ENCODE results near the gene ACO2.
"Not testable (repeated sequence)": the region's sequence is repeated elsewhere in the genome, so short reads cannot be mapped to it uniquely, and the experiment has no call there.

The ACO2 gene

DNA sequence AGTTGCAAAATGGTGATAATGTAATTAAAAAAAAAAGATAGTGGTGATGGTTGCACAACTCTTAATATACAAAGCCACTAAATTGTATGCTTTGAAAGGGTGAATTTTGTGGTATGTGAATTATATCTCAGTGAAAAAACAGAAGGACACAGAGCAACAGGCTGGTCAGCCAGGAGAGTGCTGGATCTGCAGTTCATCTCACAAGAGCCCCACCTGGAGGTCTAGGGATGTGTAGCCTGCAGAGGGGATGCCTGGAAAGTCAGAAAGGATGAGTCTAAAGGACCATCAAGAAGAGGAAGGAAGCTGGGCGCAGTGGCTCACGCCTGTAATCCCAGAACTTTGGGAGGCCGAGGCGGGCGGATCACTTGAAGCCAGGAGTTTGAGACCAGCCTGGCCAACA is 66.3 kb downstream of the ACO2 start:
- DNase-seq (ENCODE audit: low read depth, low spot score), result no peak
- H3K27ac ChIP-seq, result no peak overlapping the region

DNA sequence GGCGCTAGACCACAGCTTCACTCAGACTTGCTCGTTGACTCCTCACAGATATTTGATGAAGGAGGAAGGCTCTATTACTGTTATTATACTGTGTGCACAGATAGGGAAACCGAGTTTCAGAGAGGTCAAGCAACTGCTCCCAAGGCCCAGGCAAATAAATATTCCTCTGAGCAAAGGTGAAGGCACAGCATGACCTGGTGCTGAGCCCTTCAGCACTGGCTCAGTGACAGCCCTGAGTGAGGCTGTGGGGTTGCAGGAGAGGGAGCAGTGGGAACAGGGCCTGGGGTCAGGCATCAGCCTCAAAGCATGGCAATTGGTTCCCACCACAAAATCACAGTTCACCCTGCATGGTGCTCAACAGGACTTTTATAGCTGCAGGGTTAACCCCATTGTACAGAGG is 68.3 kb downstream of the ACO2 start:
- H3K27ac ChIP-seq, result no peak overlapping the region
- no peak for DNase-seq (ENCODE audit: low read depth, low spot score)

DNA sequence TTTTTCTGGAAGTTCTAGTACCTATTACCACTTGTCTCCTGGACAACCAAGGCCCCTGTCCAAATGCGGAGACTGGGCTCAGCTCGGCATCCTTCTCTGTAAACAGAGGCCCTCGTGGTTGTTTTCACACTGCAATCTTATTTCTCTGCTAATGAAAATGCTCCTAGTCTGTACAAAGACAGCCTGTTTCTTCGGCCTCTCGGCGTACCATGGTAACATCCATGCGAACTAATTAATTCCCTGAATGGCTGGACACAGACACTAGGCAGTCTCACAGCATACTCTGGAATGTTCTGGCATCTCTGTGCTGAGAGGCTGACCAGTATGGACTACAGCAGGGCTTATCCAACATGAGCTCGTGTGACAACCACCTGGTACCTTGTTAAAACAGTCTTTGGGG is 69.7 kb downstream of the ACO2 start:
- H3K27ac ChIP-seq, result no peak overlapping the region
- DNase-seq (ENCODE audit: low read depth, low spot score), result no peak

DNA sequence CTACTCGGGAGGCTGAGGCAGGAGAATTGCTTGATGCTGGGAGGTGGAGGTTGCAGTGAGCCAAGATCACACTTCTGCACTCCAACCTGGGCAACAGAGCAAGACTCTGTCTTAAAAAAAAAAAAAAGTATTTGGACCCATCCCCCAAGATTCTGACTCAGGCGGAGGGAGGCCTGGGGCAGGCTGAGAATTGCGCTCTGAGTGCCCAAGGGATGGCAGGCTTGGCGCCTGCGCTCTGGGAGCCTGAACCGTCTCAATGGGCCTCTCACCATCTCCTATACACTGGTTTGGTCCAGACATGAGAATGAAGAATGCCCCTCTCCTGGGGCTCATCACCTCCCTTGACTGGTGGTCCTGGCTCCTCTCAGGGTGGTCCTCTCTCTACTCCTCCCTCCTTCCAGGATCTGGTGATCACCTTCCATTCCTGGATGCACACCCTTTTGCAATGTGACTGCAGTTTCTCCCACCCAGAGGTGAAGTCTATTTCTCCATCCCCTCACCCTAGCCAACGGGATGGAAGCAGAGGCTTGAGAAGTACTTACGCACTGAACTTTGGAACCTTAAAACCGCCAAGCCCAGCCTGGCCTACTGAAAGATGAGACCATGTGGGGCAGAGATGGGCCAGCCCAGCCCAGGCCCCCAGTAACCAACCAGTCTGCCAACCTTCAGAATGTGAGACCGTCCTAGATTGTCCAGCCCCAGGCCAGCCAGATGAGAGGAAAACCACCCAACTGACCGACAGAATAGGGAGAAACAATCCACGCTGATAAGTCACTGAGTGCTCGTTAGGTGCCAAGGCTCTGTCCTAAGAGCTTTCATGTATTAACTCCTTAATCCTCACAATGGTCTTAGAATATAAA is 70.5 kb downstream of the ACO2 start:
- H3K27ac ChIP-seq, result no peak overlapping the region
- no peak for DNase-seq (ENCODE audit: low read depth, low spot score)

DNA sequence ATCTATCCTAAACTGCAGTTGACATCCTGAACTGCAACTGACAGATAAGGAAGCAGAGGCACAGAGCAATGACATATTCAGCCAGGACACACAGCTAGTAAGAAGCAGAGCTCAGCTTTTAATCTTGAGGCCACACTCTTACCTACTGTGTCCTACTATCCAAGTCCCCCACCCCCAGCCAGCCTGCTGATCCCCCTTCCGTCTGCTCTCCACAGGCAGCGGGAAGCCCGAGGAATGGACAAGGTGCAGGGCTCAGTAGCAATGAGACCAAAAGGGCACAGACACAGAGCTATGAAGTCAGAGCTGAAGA is 71.0 kb downstream of the ACO2 start:
- no peak for DNase-seq (ENCODE audit: low read depth, low spot score)

DNA sequence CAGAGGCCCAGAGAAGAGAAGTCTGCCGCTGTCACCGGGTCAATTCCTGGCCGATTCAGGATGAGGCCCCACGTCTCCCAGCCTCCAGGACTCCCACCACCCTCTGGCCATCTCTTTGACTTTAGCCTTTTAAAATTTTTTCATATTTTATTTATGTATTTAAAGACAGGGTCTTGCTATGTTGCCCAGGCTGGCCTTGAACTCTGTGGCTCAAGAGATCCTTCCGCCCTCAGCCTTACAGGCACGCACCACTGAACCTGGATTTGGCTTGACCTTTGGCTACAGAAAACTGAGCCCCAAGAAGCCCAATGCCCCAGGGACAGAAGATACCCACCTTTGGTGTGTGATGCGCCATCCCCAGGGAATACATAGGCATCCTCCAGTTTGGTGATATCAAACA is 71.4 kb downstream of the ACO2 start:
- H3K27ac ChIP-seq, result no peak overlapping the region
- DNase-seq (ENCODE audit: low read depth, low spot score), result no peak

More for the DNA sequence above, 71.0 kb downstream of the ACO2 start:
- H3K27ac ChIP-seq, result no peak overlapping the region

DNA sequence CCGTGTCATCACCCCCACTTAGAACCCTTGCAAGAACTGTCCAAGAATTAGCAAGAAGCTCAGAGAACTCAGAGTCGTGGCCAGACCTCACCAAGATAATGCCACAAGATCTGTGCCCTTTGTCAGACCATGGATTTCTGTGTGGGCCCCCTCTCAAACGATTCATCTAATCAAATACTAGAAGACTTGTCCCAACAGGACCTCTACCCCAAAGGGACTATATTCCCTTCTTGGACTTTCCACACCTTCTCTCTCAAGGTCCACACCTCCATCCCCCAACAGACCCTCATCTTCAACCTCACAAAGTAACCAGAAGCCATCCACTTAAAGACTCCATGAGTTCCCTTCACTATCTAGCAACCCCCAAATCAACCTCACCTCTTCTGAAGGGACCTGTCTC is 72.6 kb downstream of the ACO2 start:
- no peak overlapping the region for H3K27ac ChIP-seq
- DNase-seq (ENCODE audit: low read depth, low spot score), result no peak

DNA sequence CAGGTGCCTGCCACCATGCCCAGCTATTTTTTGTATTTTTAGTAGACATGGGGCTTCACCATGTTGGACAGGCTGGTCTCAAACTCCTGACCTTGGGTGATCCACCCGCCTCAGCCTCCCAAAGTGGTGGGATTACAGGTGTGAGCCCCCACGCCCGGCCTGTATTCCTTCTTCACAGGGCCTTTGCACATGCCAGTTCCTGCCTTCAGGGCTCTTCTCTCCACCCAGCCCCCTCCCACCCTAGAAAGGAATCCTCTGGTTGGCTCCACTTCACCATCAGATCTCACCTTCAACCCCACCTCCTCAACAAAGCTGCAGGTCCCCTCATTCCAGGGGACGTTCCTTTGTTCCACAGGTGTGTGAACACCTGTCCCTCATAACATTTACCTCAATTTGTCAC is 73.3 kb downstream of the ACO2 start:
- H3K27ac ChIP-seq, result no peak overlapping the region
- no peak for DNase-seq (ENCODE audit: low read depth, low spot score)

DNA sequence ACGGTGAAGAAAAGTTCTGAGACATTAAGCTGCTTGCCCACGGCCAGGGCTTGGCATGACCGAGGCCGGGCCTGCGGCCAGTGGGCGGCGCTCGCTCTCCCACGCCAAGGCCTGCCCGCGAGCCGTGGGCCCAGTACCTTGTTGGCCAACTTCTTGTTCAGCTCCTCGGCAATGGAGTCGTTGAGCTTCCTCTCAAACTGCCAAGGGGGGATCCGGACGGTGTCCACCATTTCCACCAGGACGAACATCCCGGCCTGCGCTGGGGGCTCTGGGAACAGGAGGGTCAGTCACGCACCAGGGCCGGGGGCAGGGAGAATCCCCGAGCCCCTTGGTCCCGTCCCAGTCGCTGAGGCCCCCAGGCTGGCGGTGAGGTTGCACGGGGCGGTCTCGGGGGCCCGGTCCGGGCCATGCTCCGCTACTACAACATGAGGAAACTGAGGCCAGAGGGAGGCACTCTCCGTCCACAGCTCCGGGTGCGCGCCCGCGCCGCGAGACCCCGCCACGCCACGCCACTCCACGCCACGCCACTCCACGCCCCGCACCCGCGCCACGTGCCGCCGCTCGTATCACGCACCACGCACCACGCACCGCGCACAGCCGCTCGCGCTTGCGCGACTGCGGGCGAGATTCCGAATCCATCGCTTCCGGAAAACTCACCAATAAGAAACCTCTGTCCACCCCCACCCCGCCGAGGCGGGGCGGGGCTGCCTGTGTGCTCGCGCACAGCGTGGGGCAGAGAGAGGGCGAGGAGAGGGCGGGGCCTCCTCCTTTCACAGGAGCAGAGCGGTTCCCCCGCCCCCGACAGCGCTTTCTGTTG is 75.1 kb downstream of the ACO2 start, which contains the start of gene POLR3H:
TSS of gene POLR3H (minus strand) at position 617 of the 817 bp plus-strand sequence. CDS start at position 248, 369 bp downstream.
- peak; percentile 71 for DNase-seq (ENCODE audit: low read depth, low spot score)
- H3K27ac ChIP-seq, result peak within 1 kb of the TSS; percentile 36

DNA sequence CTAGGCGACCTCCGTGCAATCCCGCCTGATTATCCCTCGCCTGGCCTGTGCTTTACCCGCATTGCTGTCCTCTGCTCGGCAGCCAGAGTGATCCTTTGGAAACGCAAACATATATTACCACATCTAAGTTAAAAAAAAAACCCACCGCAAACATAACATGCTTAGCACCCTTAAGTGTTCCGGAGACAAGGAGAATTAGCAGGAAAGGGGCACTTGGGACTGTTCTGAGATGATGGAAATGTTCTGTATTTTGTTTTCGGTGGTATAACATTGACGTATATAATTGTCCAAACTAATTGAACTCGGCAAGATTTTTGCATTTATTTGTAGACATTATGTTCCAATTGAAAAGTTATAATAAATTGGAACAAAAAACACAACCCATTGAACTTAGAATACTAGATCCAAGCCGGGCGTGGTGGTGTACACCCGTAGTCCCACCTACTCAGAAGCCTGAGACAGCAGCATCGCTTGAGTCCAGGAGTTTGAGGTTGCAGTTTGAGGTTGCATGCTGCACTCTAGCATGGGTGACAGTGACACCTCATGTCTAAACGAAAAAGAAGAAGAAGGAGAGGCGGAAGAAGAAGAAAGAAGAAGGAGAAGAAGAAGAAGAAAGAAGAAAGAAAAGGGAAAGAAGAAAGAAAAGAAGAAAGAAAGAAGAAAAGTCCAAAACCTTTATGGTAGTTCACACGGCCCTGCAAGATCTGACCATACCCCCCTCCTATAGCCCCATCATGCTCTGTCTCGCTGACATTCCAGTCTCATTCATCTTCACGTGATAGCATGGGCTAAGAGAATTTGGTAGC is 76.0 kb downstream of the ACO2 start:
- no peak for DNase-seq (ENCODE audit: low read depth, low spot score)
- H3K27ac ChIP-seq, result no peak overlapping the region

DNA sequence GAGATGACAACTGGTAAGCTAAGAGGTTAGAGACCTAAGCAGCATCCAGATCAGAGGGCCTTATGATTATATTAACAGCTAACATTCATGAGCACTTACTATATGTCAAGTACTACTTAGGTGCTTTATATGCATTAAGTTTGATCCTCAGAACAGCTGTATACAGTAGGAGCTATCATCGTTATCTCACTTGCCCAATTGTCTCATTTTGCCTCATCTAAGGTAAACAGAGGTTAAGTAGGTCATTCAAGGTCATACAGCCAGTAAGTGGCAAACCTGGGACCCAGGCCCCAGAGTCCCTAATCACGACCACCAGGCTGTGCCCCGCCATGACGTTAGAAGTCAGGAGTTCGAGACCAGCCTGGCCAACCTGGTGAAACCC is 79.9 kb downstream of the ACO2 start:
- no peak for DNase-seq (ENCODE audit: low read depth, low spot score)
- H3K27ac ChIP-seq, result no peak overlapping the region

DNA sequence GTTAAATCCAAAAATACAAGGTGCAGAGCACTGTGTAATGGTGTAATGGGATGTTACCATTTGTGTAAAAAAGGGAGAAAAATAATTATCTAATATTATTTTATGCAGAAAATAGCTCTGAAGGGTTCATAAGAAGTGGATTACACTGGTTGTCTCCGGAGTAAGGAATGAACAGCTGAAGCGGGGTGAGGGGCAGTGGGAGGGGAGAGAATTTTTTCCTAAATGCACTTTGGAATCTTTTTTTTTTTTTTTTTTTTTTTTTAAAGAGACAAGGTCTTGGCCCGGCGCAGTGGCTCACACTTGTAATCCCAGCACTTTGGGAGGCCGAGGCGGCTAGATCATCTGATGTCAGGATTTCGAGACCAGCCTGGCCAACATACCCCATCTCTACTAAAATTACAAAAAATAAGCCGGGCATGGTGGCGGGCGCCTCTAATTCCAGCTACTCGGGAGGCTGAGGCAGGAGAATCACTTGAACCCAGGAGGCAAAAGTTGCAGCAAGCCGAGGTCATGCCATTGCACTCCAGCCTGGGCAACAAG is 82.1 kb downstream of the ACO2 start:
- H3K27ac ChIP-seq, result no peak overlapping the region
- no peak for DNase-seq (ENCODE audit: low read depth, low spot score)

DNA sequence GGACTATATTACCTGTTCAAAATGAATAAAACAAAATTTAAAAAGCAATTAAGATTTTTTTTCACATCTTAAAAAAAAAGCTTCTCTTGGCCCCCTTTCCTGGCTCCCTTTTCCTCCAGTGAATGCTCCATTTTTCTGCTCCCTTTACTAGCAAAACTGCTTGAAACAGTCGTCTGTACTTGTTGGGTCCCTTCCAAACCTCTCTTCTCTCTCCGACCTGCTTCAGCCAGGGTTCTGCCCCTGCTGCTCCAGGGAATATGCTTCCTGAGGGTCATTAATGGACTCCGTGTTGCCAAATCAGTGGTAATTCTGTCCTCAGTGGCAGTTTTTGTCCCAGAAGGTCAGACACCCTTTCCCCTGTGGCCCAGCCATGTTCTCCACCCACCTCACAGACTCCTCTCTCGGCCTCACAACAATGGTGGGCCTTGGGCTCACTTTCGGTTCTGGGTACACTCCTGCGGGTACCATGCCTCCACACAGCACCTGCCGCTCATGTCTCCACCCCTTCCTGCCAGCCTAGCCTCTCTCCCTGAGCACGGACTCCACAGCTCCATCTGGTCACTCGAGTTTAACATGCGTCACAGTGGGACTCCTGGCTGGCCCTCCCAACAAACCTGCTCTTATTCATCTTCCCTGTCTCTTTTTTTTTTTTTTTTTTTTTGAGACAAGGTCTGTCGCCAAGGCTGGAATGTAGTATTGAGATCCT is 83.1 kb downstream of the ACO2 start:
- H3K27ac ChIP-seq, result no peak overlapping the region
- DNase-seq (ENCODE audit: low read depth, low spot score), result no peak

DNA sequence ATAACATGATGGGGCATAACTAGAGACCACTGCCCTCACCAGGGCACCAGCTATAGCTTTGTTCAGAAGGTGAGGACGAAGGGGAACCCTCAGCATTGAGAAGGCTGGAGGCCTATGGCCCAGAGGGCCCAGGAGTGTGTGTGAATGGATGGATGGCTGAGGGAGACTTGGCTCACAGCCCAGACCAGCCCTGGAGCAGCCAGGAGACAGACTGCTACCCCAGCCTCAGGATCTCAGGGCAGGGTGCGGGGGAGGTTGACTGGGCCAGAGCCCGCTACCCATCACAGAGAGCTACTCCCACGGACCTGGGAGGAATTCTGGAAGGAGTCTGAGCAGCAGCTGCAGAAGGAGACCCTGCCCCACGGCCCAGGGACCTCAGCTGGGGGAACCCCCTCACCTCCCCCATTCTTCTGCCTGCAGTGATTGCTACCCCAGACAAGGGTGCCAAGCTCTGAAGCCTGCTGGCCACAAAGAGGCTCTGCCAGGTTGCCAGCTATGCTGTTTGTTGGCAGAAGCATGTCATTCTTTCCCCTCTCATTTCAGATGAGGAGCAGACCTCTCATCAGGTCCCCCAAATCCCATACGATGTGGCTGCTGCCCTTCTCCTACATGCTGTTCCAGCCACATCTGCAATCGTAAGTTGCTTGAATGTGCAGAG is 86.5 kb downstream of the ACO2 start:
- no peak for DNase-seq (ENCODE audit: low read depth, low spot score)
- H3K27ac ChIP-seq, result no peak overlapping the region

DNA sequence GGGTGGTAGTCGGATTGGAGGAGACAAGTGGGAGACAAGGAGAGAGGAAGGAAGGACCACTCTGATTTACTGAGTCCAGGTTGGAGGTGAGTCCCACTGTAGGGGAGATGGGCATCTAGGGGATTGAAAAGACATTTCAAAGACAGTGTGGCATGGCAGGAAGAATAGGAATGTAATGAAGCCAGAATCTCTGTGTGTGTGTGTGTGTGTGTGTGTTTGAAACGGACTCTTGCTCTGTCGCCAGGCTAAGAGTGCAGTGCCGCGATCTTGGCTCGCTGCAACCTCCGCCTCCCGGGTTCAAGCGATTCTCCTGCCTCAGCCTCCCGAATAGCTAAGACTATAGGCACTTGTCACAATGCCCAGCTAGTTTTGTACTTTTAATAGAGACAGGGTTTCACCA is 87.6 kb downstream of the ACO2 start:
- DNase-seq (ENCODE audit: low read depth, low spot score), result no peak
- no peak overlapping the region for H3K27ac ChIP-seq

DNA sequence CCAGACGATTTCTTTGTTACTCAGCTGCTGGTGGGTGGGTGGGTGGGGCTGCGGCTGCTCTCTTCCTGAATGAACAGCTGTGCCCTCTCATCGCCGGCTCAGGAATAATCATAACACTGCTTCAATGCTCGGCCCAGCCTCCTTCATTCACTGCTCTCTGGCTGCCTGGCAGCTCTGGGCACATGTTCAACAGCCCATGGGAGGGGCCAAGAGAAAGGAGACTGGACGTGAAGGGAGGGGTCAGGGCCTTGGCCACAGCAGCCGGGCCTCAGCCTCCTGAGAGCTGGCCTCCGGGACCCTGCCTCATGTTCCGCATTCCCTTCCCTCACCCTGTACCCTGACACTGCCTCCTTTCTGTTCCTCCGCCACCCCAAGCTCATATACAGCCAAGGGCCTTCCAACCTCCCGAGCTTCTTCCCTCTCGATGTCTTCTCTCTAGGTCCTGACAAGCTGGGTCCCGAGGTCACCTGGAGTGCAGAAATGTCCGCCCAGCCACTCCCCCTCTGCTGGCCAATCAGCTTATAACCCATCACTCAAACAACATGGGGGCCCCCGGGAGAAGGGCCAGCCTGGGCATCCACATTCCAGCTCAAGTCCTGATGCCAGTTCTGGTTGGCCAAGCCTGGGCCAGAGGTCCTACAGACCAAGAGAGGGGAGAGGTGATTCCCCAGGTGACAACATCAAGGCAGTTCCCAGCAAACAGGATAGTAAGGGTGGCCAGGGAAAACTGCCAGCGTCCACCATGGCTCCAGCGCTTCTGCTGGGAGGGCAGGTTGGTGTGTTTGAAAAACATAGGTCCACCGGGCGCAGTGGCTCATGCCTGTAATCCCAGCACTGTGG is 88.7 kb downstream of the ACO2 start:
- H3K27ac ChIP-seq, result no peak overlapping the region
- no peak for DNase-seq (ENCODE audit: low read depth, low spot score)

DNA sequence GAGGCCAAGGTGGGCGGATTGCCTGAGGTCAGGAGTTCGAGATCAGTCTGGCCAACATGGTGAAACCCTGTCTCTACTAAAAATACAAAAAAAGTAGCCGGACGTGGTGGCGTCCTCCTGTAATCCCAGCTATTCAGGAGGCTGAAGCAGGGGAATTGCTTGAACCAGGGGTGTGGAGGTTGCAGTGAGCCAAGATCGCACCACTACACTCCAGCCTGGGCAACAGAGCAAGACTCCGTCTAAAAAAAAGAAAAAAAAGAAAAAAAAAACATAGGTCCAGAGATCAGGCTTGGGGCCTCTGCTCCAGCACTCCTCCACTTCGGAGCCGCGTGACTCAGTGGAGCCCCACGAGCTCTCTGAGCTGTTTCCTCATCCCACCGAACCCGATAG is 89.3 kb downstream of the ACO2 start:
- not testable (repeated sequence) for H3K27ac ChIP-seq; DNase-seq (ENCODE audit: low read depth, low spot score)

DNA sequence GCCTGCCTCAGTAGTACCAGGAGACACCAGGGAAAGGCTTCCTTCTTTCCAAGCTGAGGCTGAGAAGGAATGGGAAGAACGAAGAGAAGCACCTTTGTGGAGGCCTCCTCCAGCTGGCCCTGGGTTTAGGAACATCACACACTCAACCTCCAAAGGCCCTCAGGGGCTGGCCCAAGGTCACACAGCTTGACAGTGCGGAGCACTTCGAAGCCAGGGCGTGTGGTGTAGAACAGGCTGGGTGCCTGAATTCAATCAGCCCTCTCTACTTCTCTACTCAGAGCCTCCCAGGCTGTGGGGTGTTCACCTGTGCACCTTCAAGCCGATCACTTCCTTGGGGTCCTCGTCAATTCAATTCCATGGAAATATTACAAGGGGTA is 91.2 kb downstream of the ACO2 start:
- no peak for DNase-seq (ENCODE audit: low read depth, low spot score)
- H3K27ac ChIP-seq, result no peak overlapping the region

DNA sequence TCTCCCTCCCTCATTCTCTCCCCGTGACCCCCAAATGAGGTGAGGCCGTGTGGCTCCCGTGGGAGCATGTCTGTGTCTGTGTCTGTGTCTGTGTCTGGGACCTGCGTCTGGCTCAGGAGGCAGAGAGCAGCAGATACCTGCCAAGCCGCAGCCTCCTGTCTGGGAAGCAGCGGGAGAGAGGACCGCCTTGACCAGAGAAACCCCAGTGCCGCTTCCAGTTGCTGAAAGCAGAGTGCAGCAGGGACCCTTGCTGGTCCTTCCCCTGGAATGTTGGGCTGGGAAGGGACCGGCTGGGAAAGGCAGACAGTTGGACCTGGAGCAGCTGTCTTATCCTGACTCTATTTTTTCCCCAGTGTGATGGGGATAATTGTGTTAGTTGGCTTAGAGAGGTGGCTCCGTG is 92.4 kb downstream of the ACO2 start:
- DNase-seq (ENCODE audit: low read depth, low spot score), result no peak
- no peak overlapping the region for H3K27ac ChIP-seq
